Left forelimb (tissue), 1 donor: ENCODE data around the gene CCDC192.

Experiments
- DNase-seq: peaks from one replicate; pipeline ENCODE4 v3.0.0-alpha.2; 2018; ENCODE audit warnings: low spot score

The CCDC192 gene

DNA sequence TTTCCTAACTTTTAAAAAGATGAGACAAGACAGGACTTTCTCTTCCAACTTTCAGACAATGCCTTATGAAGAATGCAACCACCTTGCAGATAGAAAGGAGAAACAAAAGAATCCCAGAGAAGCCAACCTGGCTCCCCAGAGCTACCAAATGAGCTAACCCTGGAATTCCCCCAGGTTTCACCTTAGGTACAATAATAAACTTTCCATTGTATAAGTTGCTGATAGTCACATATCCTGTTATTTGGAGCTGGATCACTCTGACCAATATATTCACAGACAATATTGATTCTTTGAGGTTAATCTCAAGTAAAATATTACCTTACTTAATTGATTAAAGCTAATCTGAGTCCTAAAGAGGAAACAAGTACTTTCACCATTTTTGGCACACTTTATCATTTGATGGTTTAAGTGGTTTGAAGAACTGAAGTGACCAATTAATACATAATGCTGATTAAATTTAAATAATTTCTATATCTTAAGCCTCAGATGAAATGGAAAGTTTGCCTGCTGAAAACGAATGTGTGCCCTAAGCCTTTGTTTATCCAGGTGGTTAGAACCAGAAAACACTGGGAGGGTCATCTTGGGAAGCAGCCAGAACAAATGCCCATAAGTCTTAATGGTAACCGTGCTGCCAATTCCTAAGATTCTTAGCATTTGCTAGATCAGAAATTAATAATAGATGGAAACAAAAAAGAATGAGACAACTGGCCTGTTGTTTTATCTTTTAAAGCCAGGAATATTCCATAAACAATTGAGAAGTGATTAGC, 220.8 kb downstream of the CCDC192 start:
- DNase-seq = no peak

GRCh38 chr5:127924606-127925005, 221.4 kb downstream of the CCDC192 start:
- DNase-seq = no peak

- no peak for DNase-seq
These were observed 222.7 kb downstream of the CCDC192 start for GRCh38 chr5:127925916-127926315.

GRCh38 chr5:127926974-127927373, 223.8 kb downstream of the CCDC192 start:
- no peak for DNase-seq

DNA sequence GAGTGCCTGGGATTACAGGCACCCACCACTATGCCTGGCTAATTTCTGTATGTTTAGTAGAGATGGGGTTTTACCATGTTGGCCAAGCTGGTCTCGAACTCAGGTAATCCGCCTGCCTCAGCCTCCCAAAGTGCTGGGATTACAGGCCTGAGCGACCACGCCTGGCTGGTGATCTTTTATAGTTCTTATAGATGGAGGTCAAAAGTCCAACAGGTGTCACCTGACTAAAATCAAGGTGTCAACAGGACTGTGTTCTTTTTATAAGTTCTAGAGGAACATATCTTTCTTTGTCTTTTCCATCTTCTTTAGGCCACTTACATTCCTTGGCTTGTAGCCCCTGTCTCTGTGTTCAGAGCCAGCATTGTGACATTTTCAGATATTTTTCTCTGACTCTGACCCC, 224.9 kb downstream of the CCDC192 start:
- DNase-seq = no peak

DNA sequence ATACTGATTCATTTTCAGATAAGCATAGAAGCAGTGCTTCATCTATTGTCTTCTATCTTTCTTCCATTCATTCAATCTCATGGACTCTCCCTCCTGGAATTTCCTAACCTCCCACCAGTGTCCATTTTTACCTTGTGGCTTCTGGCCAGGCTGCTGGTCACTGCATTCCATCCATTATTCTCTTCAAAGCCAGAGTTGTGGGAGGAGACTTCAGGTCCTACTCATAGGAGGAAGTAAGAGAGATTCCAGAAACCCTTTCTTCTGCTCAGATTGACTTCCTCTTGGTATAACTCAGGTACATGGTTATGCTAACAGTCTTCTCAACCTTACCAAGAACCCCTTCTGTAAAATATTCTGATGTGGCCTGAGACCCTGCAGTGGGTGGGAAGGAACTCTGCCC, 227.1 kb downstream of the CCDC192 start:
- no peak for DNase-seq

DNA sequence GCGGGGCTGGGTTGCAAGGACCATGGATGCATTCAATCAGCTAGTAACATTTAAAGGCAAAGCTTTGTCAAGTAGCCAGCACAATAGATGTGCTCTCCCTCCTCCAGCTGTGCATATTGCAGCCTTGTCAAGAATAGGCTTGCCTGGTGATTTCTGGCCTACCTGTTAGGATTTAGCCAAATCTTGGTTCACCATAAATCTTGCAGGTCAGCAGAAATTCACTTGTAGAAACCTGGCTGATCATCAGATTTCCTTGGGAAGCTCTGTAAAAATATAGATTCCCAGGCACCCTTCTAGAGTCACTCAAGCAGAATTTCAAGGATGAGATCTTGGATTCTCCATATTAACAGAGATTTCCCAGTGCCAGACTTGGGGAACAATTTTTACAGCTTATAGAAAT, 228.2 kb downstream of the CCDC192 start:
- no peak for DNase-seq

DNA sequence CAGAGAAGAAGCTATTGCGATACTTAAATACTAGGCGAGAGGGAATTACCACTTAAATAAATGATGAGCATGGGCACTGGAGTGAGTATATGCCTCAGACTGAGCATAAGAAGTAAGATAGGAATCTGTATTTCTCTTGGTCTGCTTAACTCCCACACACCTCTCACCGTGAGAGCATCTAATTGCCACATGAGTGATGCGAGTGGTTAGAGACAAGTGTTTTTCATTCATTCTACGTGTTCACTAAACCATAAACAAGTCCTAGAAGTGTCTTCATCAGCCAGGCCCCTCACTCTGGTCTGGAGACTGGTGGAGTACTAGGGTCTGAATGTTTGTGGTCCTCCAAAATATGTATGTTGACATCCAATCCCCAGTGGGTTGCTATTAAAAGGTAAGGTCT, 230.2 kb downstream of the CCDC192 start:
- DNase-seq = no peak

DNA sequence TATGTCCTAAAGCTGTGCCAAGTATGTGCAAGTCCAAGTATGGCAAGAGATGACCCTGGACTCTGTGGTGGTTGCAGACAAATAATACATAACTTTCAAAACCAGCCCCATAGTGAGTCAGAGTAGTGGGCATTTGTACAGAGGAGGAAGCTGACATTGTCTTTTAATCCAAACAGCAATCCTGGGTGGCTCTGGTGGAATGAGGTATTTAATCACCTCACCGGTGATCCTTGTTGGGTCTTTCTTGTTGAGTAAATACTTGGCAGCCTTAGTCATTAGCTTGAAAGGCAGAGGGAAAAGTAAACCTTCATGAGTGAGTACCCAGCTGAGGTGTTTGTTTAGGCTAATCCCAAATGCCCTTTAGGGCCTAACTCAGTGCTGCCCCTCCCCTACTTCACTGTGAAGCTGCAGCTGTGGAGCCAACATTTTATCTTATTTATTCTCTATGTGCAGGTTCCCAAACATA, 231.6 kb downstream of the CCDC192 start:
- DNase-seq = no peak

GRCh38 chr5:127935398-127935797, 232.2 kb downstream of the CCDC192 start:
- DNase-seq = no peak

DNA sequence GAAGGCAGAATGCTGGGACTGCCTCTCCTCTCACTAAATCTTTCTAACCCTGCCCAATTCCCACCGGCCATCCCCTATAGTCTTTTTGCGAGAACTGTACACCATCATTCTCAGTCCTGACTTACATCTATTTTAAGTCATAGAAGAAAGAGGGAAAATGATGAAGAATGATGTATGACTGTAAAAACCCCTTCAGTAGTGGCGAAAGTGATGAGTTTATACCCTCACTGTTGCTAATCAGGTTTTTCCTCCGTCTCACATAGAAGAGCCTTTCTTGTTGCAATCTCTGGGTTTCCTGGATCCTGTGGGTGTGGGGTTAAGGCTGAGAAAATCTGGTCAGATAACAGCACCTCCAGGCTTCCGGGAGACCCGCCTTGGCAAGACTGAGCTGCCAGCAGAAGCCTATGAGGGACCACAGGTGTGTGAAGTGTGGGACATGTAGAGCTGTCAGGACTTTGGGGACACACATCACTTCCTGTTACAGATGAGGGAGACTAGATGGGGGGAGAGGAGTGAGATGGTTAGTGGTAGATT, 233.3 kb downstream of the CCDC192 start:
- DNase-seq = no peak

GRCh38 chr5:127938746-127939145, 235.6 kb downstream of the CCDC192 start:
- no peak for DNase-seq

GRCh38 chr5:127940854-127941253, 237.7 kb downstream of the CCDC192 start:
- no peak for DNase-seq

- DNase-seq = no peak
These were observed 238.5 kb downstream of the CCDC192 start for GRCh38 chr5:127941646-127942045.

- no peak for DNase-seq
These were observed 239.3 kb downstream of the CCDC192 start for GRCh38 chr5:127942246-127943060.

DNA sequence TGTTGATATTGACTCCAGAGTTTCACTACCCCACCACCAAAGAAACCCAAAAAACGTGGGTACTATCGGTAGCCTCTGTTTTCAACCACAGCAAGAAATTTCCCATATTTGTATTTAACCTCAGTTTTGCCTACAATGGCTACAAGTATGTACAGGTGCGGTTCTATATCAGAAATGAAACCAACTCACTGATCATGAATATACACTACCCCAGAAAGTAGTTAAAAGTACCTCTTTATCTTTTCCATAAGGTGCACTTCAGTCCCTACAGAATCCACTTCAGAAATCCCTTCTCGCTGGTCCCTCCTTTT, 239.8 kb downstream of the CCDC192 start:
- no peak for DNase-seq

- DNase-seq = no peak
These were observed 240.9 kb downstream of the CCDC192 start for GRCh38 chr5:127944125-127944524.

DNA sequence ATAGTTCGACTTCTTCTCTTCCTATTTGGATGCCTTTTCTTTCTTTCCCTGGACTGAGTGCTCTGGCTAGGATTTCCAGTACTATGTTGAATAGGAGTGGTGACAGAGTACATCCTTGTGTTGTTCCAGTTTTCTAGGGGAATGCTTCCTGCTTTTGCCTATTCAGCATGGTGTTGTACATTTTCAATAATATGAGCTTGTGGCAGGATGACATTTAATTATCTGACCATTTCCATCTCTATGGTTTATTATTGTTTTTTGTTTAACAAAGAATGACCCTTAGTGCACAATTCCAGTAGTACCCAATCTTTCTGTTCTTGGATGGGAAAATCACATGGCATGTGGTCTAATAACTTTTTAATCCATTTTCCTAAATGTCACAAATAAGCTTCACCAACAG, 244.8 kb downstream of the CCDC192 start:
- DNase-seq = no peak

GRCh38 chr5:127950707-127951391, 247.7 kb downstream of the CCDC192 start:
- no peak for DNase-seq

GRCh38 chr5:127951791-127952190, 248.6 kb downstream of the CCDC192 start:
- no peak for DNase-seq

DNA sequence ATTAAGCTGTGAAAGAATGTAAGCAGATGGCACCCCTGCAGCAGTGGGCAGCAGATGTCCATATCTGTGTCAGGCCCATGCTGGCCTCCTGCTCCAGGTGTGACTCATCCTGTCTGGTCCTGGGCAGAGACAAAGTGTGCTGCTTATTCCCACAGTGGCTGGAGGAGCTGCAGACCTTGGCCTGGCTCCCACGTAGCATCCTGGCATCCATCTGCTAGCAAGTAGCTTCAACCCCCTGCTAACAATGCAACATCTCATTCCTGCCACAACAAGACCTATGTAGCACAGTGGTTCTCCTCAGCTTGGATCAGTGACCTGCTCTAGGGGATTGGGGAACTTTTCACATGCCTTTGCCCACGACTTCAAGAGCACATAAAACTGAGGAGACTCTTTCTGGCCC, 254.0 kb downstream of the CCDC192 start:
- DNase-seq = no peak

- DNase-seq = no peak
These were observed 254.6 kb downstream of the CCDC192 start for GRCh38 chr5:127957701-127958239.
